SK-N-SH treated with all-trans-retinoic acid at 6 μM for 48 hours (cell line): ENCODE results near the gene SLC25A17.

Source experiments
- ATAC-seq: fragments of 200-7000 bp; cut with Tn5 transposase; 3 replicates; pipeline ENCODE4 v1.9.1; 2020; ENCODE audit warnings: mild to moderate bottlenecking, moderate library complexity
- ARNTL ChIP-seq: fragments of 450-650 bp; formaldehyde crosslinking; IDR thresholded peaks from 2 replicates; pipeline ENCODE4 v1.5.0; 2020; ENCODE audit warnings: low read depth, mild to moderate bottlenecking, moderate library complexity, borderline replicate concordance
- BACH2 ChIP-seq: fragments of 250-450 bp; sonication (Bioruptor Pico); IDR thresholded peaks from 2 replicates; pipeline ENCODE4 v1.9.0; 2021; ENCODE audit warnings: mild to moderate bottlenecking, borderline replicate concordance
- CSRNP3 ChIP-seq: fragments of 250-450 bp; sonication (Bioruptor Pico); IDR thresholded peaks from 2 replicates; pipeline ENCODE4 v1.5.1; 2021; ENCODE audit warnings: mild to moderate bottlenecking, moderate library complexity
- ESRRG ChIP-seq: fragments of 250-450 bp; sonication (Bioruptor Pico); IDR thresholded peaks from 2 replicates; pipeline ENCODE4 v1.6.1; 2021; ENCODE audit warnings: mild to moderate bottlenecking
- GLIS3 ChIP-seq: fragments of 250-450 bp; sonication (Bioruptor Pico); IDR thresholded peaks from 2 replicates; pipeline ENCODE4 v1.5.0; 2020; ENCODE audit warnings: mild to moderate bottlenecking, moderate library complexity
- ISL1 ChIP-seq: fragments of 250-450 bp; sonication (Bioruptor Pico); IDR thresholded peaks from 2 replicates; pipeline ENCODE4 v2.1.2; 2022; ENCODE audit warnings: mild to moderate bottlenecking, moderate library complexity
- OSR1 ChIP-seq: fragments of 250-450 bp; sonication (Bioruptor Pico); IDR thresholded peaks from 2 replicates; pipeline ENCODE4 v1.8.0; 2022; ENCODE audit warnings: moderate library complexity, mild to moderate bottlenecking, inconsistent platforms
- PATZ1 ChIP-seq: fragments of 250-450 bp; sonication (Bioruptor Pico); IDR thresholded peaks from 2 replicates; pipeline ENCODE4 v1.8.0; 2020; ENCODE audit warnings: mild to moderate bottlenecking, moderate library complexity, borderline replicate concordance
- POU6F1 ChIP-seq: fragments of 250-450 bp; sonication (Bioruptor Pico); IDR thresholded peaks from 2 replicates; pipeline ENCODE4 v1.8.0; 2021; ENCODE audit warnings: low read depth, mild to moderate bottlenecking, moderate library complexity, borderline replicate concordance
- PPARA ChIP-seq: fragments of 250-450 bp; sonication (Bioruptor Pico); IDR thresholded peaks from 2 replicates; pipeline ENCODE4 v1.5.0; 2020; ENCODE audit warnings: mild to moderate bottlenecking, borderline replicate concordance
- RARB ChIP-seq: fragments of 250-450 bp; sonication (Bioruptor Pico); IDR thresholded peaks from 2 replicates; pipeline ENCODE4 v1.8.0; 2021; ENCODE audit warnings: mild to moderate bottlenecking, moderate library complexity
- SNAI2 ChIP-seq: fragments of 250-450 bp; sonication (Bioruptor Pico); IDR thresholded peaks from 2 replicates; pipeline ENCODE4 v1.5.0; 2020; ENCODE audit warnings: mild to moderate bottlenecking, moderate library complexity
- TCF4 ChIP-seq: fragments of 250-450 bp; sonication (Bioruptor Pico); IDR thresholded peaks from 2 replicates; pipeline ENCODE4 v1.8.0; 2021; ENCODE audit warnings: mild to moderate bottlenecking, moderate library complexity, borderline replicate concordance
- TOX ChIP-seq: fragments of 250-450 bp; sonication (Bioruptor Pico); IDR thresholded peaks from 2 replicates; pipeline ENCODE4 v1.8.0; 2021; ENCODE audit warnings: mild to moderate bottlenecking, moderate library complexity, borderline replicate concordance
- TSHZ2 ChIP-seq: fragments of 250-450 bp; sonication (Bioruptor Pico); IDR thresholded peaks from 2 replicates; pipeline ENCODE4 v1.5.0; 2020; ENCODE audit warnings: mild to moderate bottlenecking, moderate library complexity
- ZFP30 ChIP-seq: fragments of 450-650 bp; formaldehyde crosslinking; IDR thresholded peaks from 2 replicates; pipeline ENCODE4 v1.5.0; 2022; ENCODE audit warnings: mild to moderate bottlenecking, moderate library complexity
- ZNF565 ChIP-seq: fragments of 450-650 bp; formaldehyde crosslinking; conservative IDR thresholded peaks from 2 replicates; pipeline ENCODE4 v1.5.0; 2020; ENCODE audit warnings: low read depth, mild to moderate bottlenecking, moderate library complexity
- ZNF70 ChIP-seq: fragments of 450-650 bp; formaldehyde crosslinking; IDR thresholded peaks from 2 replicates; pipeline ENCODE4 v1.5.0; 2020; ENCODE audit warnings: mild to moderate bottlenecking, moderate library complexity
- ZNF8 ChIP-seq: fragments of 450-650 bp; formaldehyde crosslinking; IDR thresholded peaks from 2 replicates; pipeline ENCODE4 v1.5.0; 2020; ENCODE audit warnings: mild to moderate bottlenecking, moderate library complexity

The SLC25A17 gene

GRCh38 chr22:40818192-40818746 is 877 bp downstream of the SLC25A17 start:
- no peak for TF ChIP-seq ZNF565
- no peak for TF ChIP-seq ESRRG (CRISPR knock-in tag)
- no peak for TF ChIP-seq SNAI2
- TF ChIP-seq TOX (CRISPR knock-in tag), result no peak
- TF ChIP-seq ISL1, result no peak
- TF ChIP-seq ZNF70 (CRISPR knock-in tag), result no peak
- no peak for TF ChIP-seq ZFP30 (CRISPR knock-in tag)
- no peak for TF ChIP-seq CSRNP3 (CRISPR knock-in tag)
- no peak for TF ChIP-seq OSR1 (CRISPR knock-in tag)
- TF ChIP-seq POU6F1 (CRISPR knock-in tag), result no peak
- TF ChIP-seq PPARA (CRISPR knock-in tag), result no peak
- no peak for TF ChIP-seq TSHZ2 (CRISPR knock-in tag)
- TF ChIP-seq GLIS3 (CRISPR knock-in tag), result no peak
- no peak for TF ChIP-seq RARB (CRISPR knock-in tag)
- no peak for TF ChIP-seq ARNTL
- TF ChIP-seq ZNF8 (CRISPR knock-in tag), result no peak
- TF ChIP-seq, all 23 proteins: peak for 0
- no peak for ATAC-seq

GRCh38 chr22:40817737-40818136 is 1.4 kb downstream of the SLC25A17 start:
- ATAC-seq, result no peak
- no peak for TF ChIP-seq POU6F1 (CRISPR knock-in tag)
- TF ChIP-seq TSHZ2 (CRISPR knock-in tag), result no peak
- TF ChIP-seq, all 23 proteins: peak for 0

- ATAC-seq, result no peak
- TF ChIP-seq GLIS3 (CRISPR knock-in tag) (no peak), ZFP30 (CRISPR knock-in tag) (no peak)
These were observed 5.2 kb downstream of the SLC25A17 start for GRCh38 chr22:40813912-40814315.

- no peak for ATAC-seq
- TF ChIP-seq ARNTL (no peak), TOX (CRISPR knock-in tag) (no peak), BACH2 (CRISPR knock-in tag) (no peak), TCF4 (CRISPR knock-in tag) (no peak), PATZ1 (CRISPR knock-in tag) (no peak), ZFP30 (CRISPR knock-in tag) (no peak), ZNF565 (no peak)
These were observed 10.9 kb downstream of the SLC25A17 start for GRCh38 chr22:40808018-40808841.
